IPS-NIHi11 (cell line): ENCODE measurements around the gene RGS17.
"Not testable (repeated sequence)": the region's sequence is repeated elsewhere in the genome, so short reads cannot be mapped to it uniquely, and the experiment has no call there.

ENCODE experiments used
- DNase-seq: peaks from one replicate; pipeline ENCODE4 v3.0.0; 2012; ENCODE audit warnings: mixed read lengths, low spot score

The RGS17 gene

GRCh38 chr6:153125032-153125431, 6.0 kb downstream of the RGS17 start:
- no peak for DNase-seq

DNA sequence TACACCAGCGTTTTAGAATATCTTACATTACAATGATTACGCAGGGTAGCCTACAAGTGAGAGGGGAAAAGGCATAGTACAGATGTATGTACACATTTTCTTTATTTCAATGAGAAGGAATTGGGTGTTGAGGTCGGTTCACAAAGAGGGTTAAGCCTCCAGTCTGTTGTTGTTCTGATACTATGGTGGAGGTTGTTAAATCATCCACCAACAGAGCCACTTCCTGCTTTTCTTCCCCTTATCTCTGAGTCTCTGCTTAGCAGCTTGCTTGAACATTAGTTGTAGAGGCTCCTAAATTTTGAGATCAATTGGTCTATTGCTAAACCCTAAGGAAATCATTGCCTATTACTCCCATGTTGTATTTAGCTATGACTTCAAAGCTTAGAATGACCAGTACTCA, 7.3 kb downstream of the RGS17 start:
- no peak for DNase-seq

- no peak for DNase-seq
Measured at GRCh38 chr6:153121311-153121710, 9.8 kb downstream of the RGS17 start.

- no peak for DNase-seq
Measured at GRCh38 chr6:153117986-153118879, 12.8 kb downstream of the RGS17 start.

- DNase-seq = not testable (repeated sequence)
Measured at GRCh38 chr6:153111082-153111481, 20.0 kb downstream of the RGS17 start.

GRCh38 chr6:153110612-153111011, 20.5 kb downstream of the RGS17 start:
- DNase-seq = not testable (repeated sequence)

- DNase-seq = peak; percentile 12
Measured at GRCh38 chr6:153108315-153108714, 22.8 kb downstream of the RGS17 start.

- no peak for DNase-seq
Measured at GRCh38 chr6:153106021-153106420, 25.1 kb downstream of the RGS17 start.

DNA sequence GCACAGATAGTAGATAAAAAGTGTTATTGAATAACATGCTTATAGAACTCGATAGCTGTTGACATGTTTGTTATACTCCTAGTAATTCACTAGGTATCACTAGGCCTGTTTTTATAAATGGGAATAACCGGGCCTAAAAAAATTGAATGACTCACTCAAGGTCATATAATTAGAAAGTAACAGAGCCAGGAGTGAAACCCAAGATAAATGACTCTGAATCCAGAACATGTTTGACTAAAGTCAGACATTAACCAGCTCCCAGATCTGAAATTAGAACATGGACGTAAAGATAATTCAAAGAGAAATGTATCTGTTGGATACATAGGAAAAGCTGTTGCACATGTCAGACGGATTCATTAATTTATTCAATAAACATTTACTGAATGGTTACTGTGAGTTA, 26.9 kb downstream of the RGS17 start:
- no peak for DNase-seq

- no peak for DNase-seq
Measured at GRCh38 chr6:153103319-153103655, 27.8 kb downstream of the RGS17 start.

- DNase-seq = no peak
Measured at GRCh38 chr6:153102605-153103318, 28.3 kb downstream of the RGS17 start.

- no peak for DNase-seq
Measured at GRCh38 chr6:153101461-153101860, 29.6 kb downstream of the RGS17 start.

- DNase-seq = no peak
Measured at GRCh38 chr6:153099636-153100035, 31.4 kb downstream of the RGS17 start.

- no peak for DNase-seq
Measured at GRCh38 chr6:153096792-153097191, 34.3 kb downstream of the RGS17 start.

DNA sequence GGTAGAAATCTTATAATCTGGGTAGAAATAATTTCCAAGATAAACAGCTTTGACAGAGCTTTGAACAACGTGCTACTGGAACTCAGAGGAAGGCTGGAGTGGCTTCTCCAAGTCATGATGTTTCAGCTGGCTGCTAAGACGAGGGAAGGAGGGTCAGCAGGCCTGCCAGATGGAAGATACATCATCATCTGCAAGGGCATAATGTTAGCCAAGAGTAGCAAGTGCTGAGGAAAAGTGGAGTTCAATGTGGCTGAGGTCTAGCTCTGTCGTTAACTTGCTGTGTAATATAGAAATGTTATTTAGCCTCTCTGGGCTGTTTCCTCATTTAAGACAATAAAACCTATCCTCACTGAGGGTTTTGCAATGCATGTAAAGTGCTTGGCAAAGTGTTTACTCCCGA, 35.1 kb downstream of the RGS17 start:
- no peak for DNase-seq

GRCh38 chr6:153092082-153093013, 38.7 kb downstream of the RGS17 start:
- no peak for DNase-seq

DNA sequence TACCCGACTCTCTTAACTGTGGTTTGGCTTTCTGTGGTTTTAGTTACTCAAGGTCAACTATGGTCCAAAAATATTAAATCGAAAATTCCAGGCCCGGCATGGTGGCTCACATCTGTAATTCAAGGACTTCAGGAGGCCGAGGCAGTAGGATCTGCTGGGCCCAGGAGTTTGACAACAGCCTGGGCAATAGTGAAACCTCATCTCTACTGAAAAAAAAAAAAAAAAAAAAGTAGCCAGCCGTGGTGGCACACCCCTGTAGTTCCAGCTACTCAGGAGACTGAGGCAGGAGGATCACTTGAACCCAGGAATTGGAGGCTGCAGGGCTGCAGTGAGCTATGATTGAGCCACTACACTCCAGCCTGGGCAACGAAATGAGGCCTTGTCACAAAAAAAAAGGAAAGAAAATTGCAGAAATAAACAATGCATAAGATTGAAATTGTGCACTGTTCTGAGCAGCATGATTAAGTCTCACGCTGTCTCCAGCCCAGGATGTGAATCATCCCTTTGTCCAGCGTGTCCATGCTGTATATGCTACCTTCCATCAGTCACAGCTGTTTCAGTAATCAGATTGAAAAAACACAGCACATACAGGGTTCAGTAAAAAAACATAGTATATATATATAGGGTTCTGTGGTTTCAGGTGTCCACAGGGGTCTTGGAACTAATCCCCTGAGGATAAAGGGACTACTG, 40.7 kb downstream of the RGS17 start:
- no peak for DNase-seq

DNA sequence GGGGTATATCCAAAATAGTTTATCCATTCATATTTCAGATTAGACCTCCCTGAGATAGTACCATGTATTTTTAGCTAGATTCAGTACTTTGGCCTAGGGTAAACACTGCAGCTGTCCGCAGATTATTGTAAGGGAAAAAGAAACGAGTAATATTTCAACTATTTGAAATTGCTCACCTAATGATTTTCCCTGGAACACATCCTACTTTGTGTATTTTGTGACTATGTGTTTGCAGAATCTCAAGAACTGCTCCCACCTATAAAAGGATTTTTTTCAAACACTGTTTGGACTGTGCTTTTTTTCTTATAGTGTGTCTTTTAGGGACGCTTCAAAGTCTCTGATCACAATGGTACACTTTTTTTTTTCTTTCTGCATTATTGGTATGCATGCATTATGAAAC, 42.3 kb downstream of the RGS17 start:
- no peak for DNase-seq

DNA sequence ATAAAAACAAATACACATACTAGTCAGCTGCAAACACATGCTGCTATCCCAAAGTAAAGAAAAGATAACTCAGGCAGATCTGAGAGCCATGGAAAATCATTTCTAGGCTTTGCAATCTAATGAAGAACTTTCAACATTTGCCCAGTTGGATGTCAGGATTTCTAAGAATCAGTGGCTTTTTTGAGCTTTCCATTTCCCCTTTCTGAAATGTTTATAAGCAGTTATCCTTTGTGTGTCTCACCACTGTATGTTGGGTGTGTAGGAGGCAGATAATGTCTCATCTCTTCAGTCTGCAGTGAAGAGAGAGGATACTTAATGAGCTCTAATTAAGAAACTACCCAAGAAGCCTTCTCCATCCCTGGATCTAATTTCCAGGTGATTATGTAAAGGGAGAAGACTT, 43.6 kb downstream of the RGS17 start:
- no peak for DNase-seq

DNA sequence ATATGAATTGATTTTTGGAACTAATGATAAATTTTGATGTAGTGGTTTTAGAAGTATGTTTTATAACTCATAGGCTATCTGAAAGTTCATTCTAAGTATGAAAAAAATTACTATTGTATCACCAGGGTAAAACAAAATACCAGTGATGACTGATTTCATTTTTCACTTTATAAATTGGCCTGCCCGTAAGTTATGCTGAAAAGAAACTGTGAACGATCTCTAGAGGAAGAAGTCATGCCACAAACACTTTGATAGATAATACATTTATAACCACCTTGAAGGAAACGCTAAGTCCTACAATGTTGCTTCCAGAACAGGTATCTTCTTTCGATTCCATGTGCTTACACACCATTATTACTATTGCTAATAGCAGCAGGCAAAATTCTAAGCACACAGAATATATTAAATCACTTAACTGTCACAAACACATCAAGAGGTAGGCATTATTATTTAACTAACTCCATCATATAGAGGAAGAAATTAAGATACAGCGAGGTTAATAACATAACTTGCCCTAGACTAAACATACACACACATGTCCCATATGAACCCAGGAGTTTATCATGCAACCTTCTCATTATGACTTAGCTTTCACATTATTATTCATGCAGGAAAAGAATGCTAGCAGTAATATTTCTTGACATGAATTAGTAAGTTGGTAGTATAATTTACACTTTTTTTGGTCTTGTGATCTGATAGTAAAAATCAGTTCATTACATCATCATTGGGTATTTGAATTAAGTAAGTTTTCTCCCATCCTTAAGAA, 44.7 kb downstream of the RGS17 start:
- DNase-seq = no peak

- no peak for DNase-seq
Measured at GRCh38 chr6:153085239-153085638, 45.8 kb downstream of the RGS17 start.
